MM.1S (cell line): Measurements from ENCODE around the gene SDSL.

ENCODE experiments used
- DNase-seq: peaks from one replicate; pipeline ENCODE4 v3.0.0-alpha.2; 2015
- H2AFZ ChIP-seq: fragments of 300-600 bp; sonication (generic); 2 replicates; pipeline ENCODE4 v1.6.0; 2016; ENCODE audit warnings: antibody characterized with exemption, low read length
- H3F3A ChIP-seq: fragments of 300-600 bp; sonication (generic); 2 replicates; pipeline ENCODE4 v1.6.1; 2016; ENCODE audit warnings: mild to moderate bottlenecking, antibody characterized with exemption, low read length, moderate library complexity, mixed read lengths; ENCODE audit not compliant: insufficient read depth
- H3K27ac ChIP-seq: fragments of 300-600 bp; sonication (generic); 2 replicates; pipeline ENCODE4 v1.5.1; 2016; ENCODE audit warnings: mild to moderate bottlenecking, low read length
- H3K27me3 ChIP-seq: fragments of 300-600 bp; sonication (generic); replicated peaks from 2 replicates; pipeline ENCODE4 v1.6.0; 2016; ENCODE audit warnings: low read length; ENCODE audit not compliant: insufficient read depth
- H3K36me3 ChIP-seq: fragments of 300-600 bp; sonication (generic); replicated peaks from 2 replicates; pipeline ENCODE4 v1.6.1; 2016; ENCODE audit warnings: mild to moderate bottlenecking, low read length, mixed read lengths; ENCODE audit not compliant: insufficient read depth
- H3K4me1 ChIP-seq: fragments of 300-600 bp; sonication (generic); 2 replicates; pipeline ENCODE4 v1.6.1; 2016; ENCODE audit warnings: low read length, mixed read lengths
- H3K4me2 ChIP-seq: fragments of 300-600 bp; sonication (generic); 2 replicates; pipeline ENCODE4 v1.6.0; 2016; ENCODE audit warnings: low read depth, low read length
- H3K4me3 ChIP-seq: fragments of 300-600 bp; sonication (generic); 2 replicates; pipeline ENCODE4 v1.5.1; 2016; ENCODE audit warnings: low read length, mixed read lengths
- H3K79me2 ChIP-seq: fragments of 300-600 bp; sonication (generic); 2 replicates; pipeline ENCODE4 v1.6.1; 2016; ENCODE audit warnings: mixed run types, low read length, mixed read lengths
- H3K9ac ChIP-seq: fragments of 300-600 bp; sonication (generic); 2 replicates; pipeline ENCODE4 v1.6.1; 2016; ENCODE audit warnings: low read length, mixed read lengths
- H3K9me2 ChIP-seq: fragments of 300-600 bp; sonication (generic); replicated peaks from 2 replicates; pipeline ENCODE4 v1.6.1; 2016; ENCODE audit warnings: mild to moderate bottlenecking, low read length, mixed read lengths; ENCODE audit not compliant: insufficient read depth
- H3K9me3 ChIP-seq: fragments of 300-600 bp; sonication (generic); replicated peaks from 2 replicates; pipeline ENCODE4 v1.6.1; 2016; ENCODE audit warnings: mild to moderate bottlenecking, low read length, mixed read lengths; ENCODE audit not compliant: insufficient read depth
- H4K20me1 ChIP-seq: fragments of 300-600 bp; sonication (generic); 2 replicates; pipeline ENCODE4 v1.6.1; 2016; ENCODE audit warnings: mild to moderate bottlenecking, low read length, moderate library complexity, mixed read lengths; ENCODE audit not compliant: insufficient read depth
- CTCF ChIP-seq: fragments of 300-600 bp; sonication (generic); IDR thresholded peaks from 2 replicates; pipeline ENCODE4 v1.5.1; 2016; ENCODE audit warnings: antibody characterized with exemption, low read length, mixed read lengths
- EZH2 ChIP-seq: fragments of 300-600 bp; sonication (generic); optimal IDR thresholded peaks from 2 replicates; pipeline ENCODE3; 2017; ENCODE audit warnings: low read depth, mild to moderate bottlenecking, antibody characterized with exemption, low read length, mixed read lengths
- EZH2phosphoT487 ChIP-seq: fragments of 300-600 bp; sonication (generic); IDR thresholded peaks from 2 replicates; pipeline ENCODE4 v1.6.1; 2018; ENCODE audit warnings: antibody characterized with exemption, low read length

The SDSL gene

DNA sequence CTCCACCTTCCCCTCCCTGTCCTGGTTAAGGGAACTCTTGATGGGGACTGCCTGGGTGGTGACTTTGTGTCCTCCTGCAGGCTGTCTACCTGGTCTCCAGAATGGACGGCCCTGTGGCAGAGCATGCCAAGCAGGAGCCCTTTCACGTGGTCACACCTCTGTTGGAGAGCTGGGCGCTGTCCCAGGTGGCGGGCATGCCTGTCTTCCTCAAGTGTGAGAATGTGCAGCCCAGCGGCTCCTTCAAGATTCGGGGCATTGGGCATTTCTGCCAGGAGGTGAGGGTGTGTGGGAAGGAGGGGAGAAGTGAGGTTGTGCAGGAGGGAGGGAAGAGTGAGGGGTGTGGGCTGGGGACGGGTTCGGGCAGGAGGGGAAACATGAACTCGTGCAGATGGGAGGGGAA is 5.7 kb downstream of the SDSL start:
- TF ChIP-seq EZH2 = no peak
- TF ChIP-seq EZH2phosphoT487 = no peak
- no peak for TF ChIP-seq CTCF
- no peaks in the 10 kb centered on the region for H3K9me2 ChIP-seq

DNA sequence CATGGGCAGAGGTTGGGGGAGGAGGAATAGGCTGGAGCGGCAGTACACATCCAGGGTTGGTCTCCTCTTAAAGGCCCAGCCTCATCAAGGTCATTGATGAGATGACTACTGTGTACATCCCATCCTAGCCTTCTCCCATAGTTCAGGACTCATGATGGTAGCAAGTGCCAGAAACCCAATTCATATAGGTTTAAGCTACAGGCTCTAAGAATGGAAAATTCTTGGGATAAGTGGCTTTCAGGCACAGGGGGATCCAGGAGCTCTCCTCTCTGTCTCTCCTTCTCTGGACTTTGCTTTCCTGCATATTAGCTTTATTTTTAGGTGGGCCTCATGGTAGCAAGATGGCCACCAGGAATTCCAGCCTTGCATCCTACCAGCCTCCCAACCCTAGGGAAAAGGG is 6.3 kb downstream of the SDSL start:
- no peaks in the 10 kb centered on the region for H3K79me2 ChIP-seq
- H3K9me2 ChIP-seq = no peaks in the 10 kb centered on the region
- H3K9me3 ChIP-seq = no peaks in the 10 kb centered on the region
- no peak overlapping the region for H3K4me2 ChIP-seq
- H3K4me1 ChIP-seq = no peaks in the 10 kb centered on the region
- H3K27ac ChIP-seq = no peak overlapping the region
- no peaks in the 10 kb centered on the region for H3F3A ChIP-seq
- H3K9ac ChIP-seq = no peak overlapping the region
- TF ChIP-seq EZH2phosphoT487 (no peak), CTCF (no peak), EZH2 (no peak)
- H2AFZ ChIP-seq = no peak overlapping the region
- no peaks in the 10 kb centered on the region for H4K20me1 ChIP-seq
- H3K36me3 ChIP-seq = no peaks in the 10 kb centered on the region
- H3K4me3 ChIP-seq = no peak overlapping the region
- no peaks in the 10 kb centered on the region for H3K27me3 ChIP-seq
- DNase-seq = no peak

More for the DNA sequence above, 5.7 kb downstream of the SDSL start:
- H4K20me1 ChIP-seq = no peaks in the 10 kb centered on the region
- H3K36me3 ChIP-seq = no peaks in the 10 kb centered on the region
- H3K9me3 ChIP-seq = no peaks in the 10 kb centered on the region
- H3K4me3 ChIP-seq = no peak overlapping the region
- no peaks in the 10 kb centered on the region for H3K4me1 ChIP-seq
- H3K27ac ChIP-seq = no peak overlapping the region
- H2AFZ ChIP-seq = no peak overlapping the region
- DNase-seq = no peak
- H3K27me3 ChIP-seq = no peaks in the 10 kb centered on the region
- H3K9ac ChIP-seq = no peak overlapping the region
- no peaks in the 10 kb centered on the region; the same call in 1 of the 2 replicates for H3K79me2 ChIP-seq
- H3F3A ChIP-seq = no peaks in the 10 kb centered on the region
- no peak overlapping the region for H3K4me2 ChIP-seq

- Histone ChIP-seq H3K27ac (no peak overlapping the region), H3K4me3 (no peak overlapping the region), H3K27me3 (no peaks in the 10 kb centered on the region), H3K4me1 (no peaks in the 10 kb centered on the region), H3K79me2 (no peaks in the 10 kb centered on the region), H3K4me2 (no peak overlapping the region), H3K9me3 (no peaks in the 10 kb centered on the region), H4K20me1 (no peaks in the 10 kb centered on the region), H2AFZ (no peak overlapping the region), H3K9me2 (no peaks in the 10 kb centered on the region), H3F3A (no peaks in the 10 kb centered on the region), H3K36me3 (no peaks in the 10 kb centered on the region), H3K9ac (no peak overlapping the region)
- no peak for DNase-seq
- TF ChIP-seq CTCF (no peak), EZH2phosphoT487 (no peak), EZH2 (no peak)
These were observed 10.8 kb downstream of the SDSL start for GRCh38 chr12:113432986-113433385.
